ENCODE data around the gene PIP4K2A. TPM values are rescaled to one million over a fixed set of nuclear protein-coding genes. Genes with fewer than 3 reads are reported as not detected.
A peak's percentile ranks its signal among the peaks of the same experiment; 100 is the strongest.

PIP4K2A gene
- polyA plus RNA-seq, 1 donor: 15.3 TPM

DNA sequence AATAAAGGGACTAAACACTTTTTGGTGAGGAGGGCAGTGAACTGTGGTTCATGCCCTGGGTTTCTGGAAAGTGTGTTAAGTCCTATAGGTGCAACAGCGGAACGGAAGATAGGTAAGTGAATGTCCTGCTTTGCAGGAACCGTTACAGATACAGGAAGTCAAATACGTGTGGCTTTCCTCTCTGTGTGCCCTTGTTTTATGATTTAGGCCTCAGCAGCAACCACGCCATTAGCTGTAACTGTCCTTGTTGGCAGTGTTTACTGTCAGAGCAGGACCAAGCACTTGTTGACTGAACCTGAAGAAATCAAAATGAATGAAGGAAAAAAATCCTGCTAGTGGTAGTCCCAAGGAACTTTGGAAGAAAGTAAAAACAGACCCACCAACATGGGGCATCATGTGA lies 150.3 kb downstream of the PIP4K2A start:
- H3K4me1 ChIP-seq (ENCODE audit: control insufficient read depth, insufficient read depth, low read length): no peaks in the 10 kb centered on the region
- 83% methylated on average over 3 of the region's 5 CpGs for WGBS (ENCODE audit: insufficient coverage, low lambda C conversion rate)
- peaks cover 17% of the 10 kb centered on the region for H3K36me3 ChIP-seq (ENCODE audit: control insufficient read depth, insufficient read depth, low read length)

GRCh38 chr10:22561909-22562308 lies 152.5 kb downstream of the PIP4K2A start:
- DNase-seq: no peak
- no peak overlapping the region for H3K27ac ChIP-seq (ENCODE audit: low read length)
- H3K36me3 ChIP-seq (ENCODE audit: control insufficient read depth, insufficient read depth, low read length): peaks cover 7% of the 10 kb centered on the region
- WGBS (ENCODE audit: insufficient coverage, low lambda C conversion rate): no CpG with 5 or more reads among the region's 5 CpGs
- H3K27me3 ChIP-seq (ENCODE audit: control insufficient read depth, insufficient read depth, low read length): no peaks in the 10 kb centered on the region
- no peak overlapping the region for H3K4me3 ChIP-seq (ENCODE audit: low read length)
- no peaks in the 10 kb centered on the region for H3K9me3 ChIP-seq (ENCODE audit: control insufficient read depth, low read depth, low read length)
- H3K4me1 ChIP-seq (ENCODE audit: control insufficient read depth, insufficient read depth, low read length): no peaks in the 10 kb centered on the region

More for the DNA sequence above, 150.3 kb downstream of the PIP4K2A start:
- H3K4me3 ChIP-seq (ENCODE audit: low read length): no peak overlapping the region
- no peaks in the 10 kb centered on the region for H3K9me3 ChIP-seq (ENCODE audit: control insufficient read depth, low read depth, low read length)
- H3K27ac ChIP-seq (ENCODE audit: low read length): no peak overlapping the region
- DNase-seq: no peak
- no peaks in the 10 kb centered on the region for H3K27me3 ChIP-seq (ENCODE audit: control insufficient read depth, insufficient read depth, low read length)

GRCh38 chr10:22560913-22561239 lies 153.5 kb downstream of the PIP4K2A start:
- H3K4me3 ChIP-seq (ENCODE audit: low read length): no peak overlapping the region
- WGBS (ENCODE audit: insufficient coverage, low lambda C conversion rate): no CpG with 5 or more reads among the region's 6 CpGs

DNA sequence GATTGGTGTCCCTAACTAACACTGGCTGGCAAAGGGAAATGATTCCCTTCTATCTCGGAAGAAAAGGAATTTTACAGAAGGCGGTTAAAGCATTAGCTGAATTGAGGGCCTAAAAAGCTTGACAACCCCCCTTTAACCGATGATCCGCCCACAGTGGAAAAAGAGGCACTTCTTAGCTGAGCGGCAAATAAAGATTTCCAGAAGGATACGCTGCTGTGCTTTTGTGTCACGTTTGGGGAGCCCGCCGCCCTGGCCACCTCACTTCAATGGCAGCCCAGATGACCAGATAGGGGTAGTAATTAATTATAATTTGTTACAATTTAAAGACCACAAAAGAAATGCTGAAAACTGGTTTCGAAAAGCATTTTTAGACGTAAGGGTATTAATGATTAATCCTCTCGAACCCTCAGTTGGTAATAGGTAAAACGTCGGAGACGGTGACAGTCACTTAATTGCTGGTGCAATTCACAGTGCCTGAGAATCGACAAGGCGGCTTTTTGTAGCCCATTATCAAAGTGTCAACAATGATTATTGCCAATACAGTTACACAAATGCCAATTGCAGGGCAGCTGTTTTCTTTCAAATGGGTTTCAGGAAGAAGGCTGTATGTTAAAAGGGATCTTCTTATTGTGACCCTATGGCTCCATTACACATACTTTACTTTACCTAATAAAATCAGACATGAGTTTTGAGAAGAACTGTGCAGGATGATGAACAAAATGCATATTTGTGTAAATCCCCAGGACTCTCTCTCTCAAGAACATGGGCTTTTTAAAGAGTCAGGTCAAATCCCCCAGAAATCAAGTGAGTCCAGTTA lies 154.1 kb downstream of the PIP4K2A start:
- Histone ChIP-seq H3K36me3 (ENCODE audit: control insufficient read depth, insufficient read depth, low read length) (peaks cover 7% of the 10 kb centered on the region), H3K9me3 (ENCODE audit: control insufficient read depth, low read depth, low read length) (no peaks in the 10 kb centered on the region), H3K27ac (ENCODE audit: low read length) (no peak overlapping the region), H3K4me3 (ENCODE audit: low read length) (no peak overlapping the region), H3K4me1 (ENCODE audit: control insufficient read depth, insufficient read depth, low read length) (no peaks in the 10 kb centered on the region), H3K27me3 (ENCODE audit: control insufficient read depth, insufficient read depth, low read length) (no peaks in the 10 kb centered on the region)
- peak in 1 of 2 donors; percentile 36 for DNase-seq
- WGBS (ENCODE audit: insufficient coverage, low lambda C conversion rate): 18% methylated on average over 2 of the region's 17 CpGs

More at GRCh38 chr10:22560913-22561239, 153.5 kb downstream of the PIP4K2A start:
- Histone ChIP-seq H3K36me3 (ENCODE audit: control insufficient read depth, insufficient read depth, low read length) (peaks cover 7% of the 10 kb centered on the region), H3K27me3 (ENCODE audit: control insufficient read depth, insufficient read depth, low read length) (no peaks in the 10 kb centered on the region), H3K27ac (ENCODE audit: low read length) (no peak overlapping the region), H3K9me3 (ENCODE audit: control insufficient read depth, low read depth, low read length) (no peaks in the 10 kb centered on the region), H3K4me1 (ENCODE audit: control insufficient read depth, insufficient read depth, low read length) (no peaks in the 10 kb centered on the region)
- DNase-seq: no peak

- Histone ChIP-seq H3K4me3 (ENCODE audit: low read length) (no peak overlapping the region), H3K4me1 (ENCODE audit: control insufficient read depth, insufficient read depth, low read length) (peaks cover 4% of the 10 kb centered on the region), H3K27me3 (ENCODE audit: control insufficient read depth, insufficient read depth, low read length) (no peaks in the 10 kb centered on the region), H3K9me3 (ENCODE audit: control insufficient read depth, low read depth, low read length) (no peaks in the 10 kb centered on the region), H3K27ac (ENCODE audit: low read length) (no peak overlapping the region), H3K36me3 (ENCODE audit: control insufficient read depth, insufficient read depth, low read length) (no peaks in the 10 kb centered on the region)
- no peak for DNase-seq
- no CpG with 5 or more reads among the region's 1 CpG for WGBS (ENCODE audit: insufficient coverage, low lambda C conversion rate)
Observed at GRCh38 chr10:22557321-22557720, 157.1 kb downstream of the PIP4K2A start.

GRCh38 chr10:22556774-22557173 lies 157.6 kb downstream of the PIP4K2A start:
- no peak for DNase-seq
- no peaks in the 10 kb centered on the region for H3K9me3 ChIP-seq (ENCODE audit: control insufficient read depth, low read depth, low read length)
- H3K27me3 ChIP-seq (ENCODE audit: control insufficient read depth, insufficient read depth, low read length): no peaks in the 10 kb centered on the region
- no peak overlapping the region for H3K4me3 ChIP-seq (ENCODE audit: low read length)
- WGBS (ENCODE audit: insufficient coverage, low lambda C conversion rate): 100% methylated on average over 3 of the region's 6 CpGs
- H3K27ac ChIP-seq (ENCODE audit: low read length): no peak overlapping the region
- no peaks in the 10 kb centered on the region for H3K36me3 ChIP-seq (ENCODE audit: control insufficient read depth, insufficient read depth, low read length)
- peaks cover 4% of the 10 kb centered on the region for H3K4me1 ChIP-seq (ENCODE audit: control insufficient read depth, insufficient read depth, low read length)

GRCh38 chr10:22554461-22555182 lies 159.8 kb downstream of the PIP4K2A start:
- peak; percentile 61 to 75 for DNase-seq
- peak overlapping the region; percentile 34 for H3K27ac ChIP-seq (ENCODE audit: low read length)
- H3K9me3 ChIP-seq (ENCODE audit: control insufficient read depth, low read depth, low read length): no peaks in the 10 kb centered on the region
- WGBS (ENCODE audit: insufficient coverage, low lambda C conversion rate): no CpG with 5 or more reads among the region's 29 CpGs
- peaks cover 2% of the 10 kb centered on the region for H3K36me3 ChIP-seq (ENCODE audit: control insufficient read depth, insufficient read depth, low read length)
- H3K4me3 ChIP-seq (ENCODE audit: low read length): no peak overlapping the region
- H3K4me1 ChIP-seq (ENCODE audit: control insufficient read depth, insufficient read depth, low read length): peaks cover 4% of the 10 kb centered on the region
- no peaks in the 10 kb centered on the region for H3K27me3 ChIP-seq (ENCODE audit: control insufficient read depth, insufficient read depth, low read length)

GRCh38 chr10:22553452-22553995 lies 160.9 kb downstream of the PIP4K2A start:
- WGBS (ENCODE audit: insufficient coverage, low lambda C conversion rate): 100% methylated on average over 1 of the region's 7 CpGs
- no peak overlapping the region for H3K27ac ChIP-seq (ENCODE audit: low read length)
- peaks cover 2% of the 10 kb centered on the region for H3K36me3 ChIP-seq (ENCODE audit: control insufficient read depth, insufficient read depth, low read length)

DNA sequence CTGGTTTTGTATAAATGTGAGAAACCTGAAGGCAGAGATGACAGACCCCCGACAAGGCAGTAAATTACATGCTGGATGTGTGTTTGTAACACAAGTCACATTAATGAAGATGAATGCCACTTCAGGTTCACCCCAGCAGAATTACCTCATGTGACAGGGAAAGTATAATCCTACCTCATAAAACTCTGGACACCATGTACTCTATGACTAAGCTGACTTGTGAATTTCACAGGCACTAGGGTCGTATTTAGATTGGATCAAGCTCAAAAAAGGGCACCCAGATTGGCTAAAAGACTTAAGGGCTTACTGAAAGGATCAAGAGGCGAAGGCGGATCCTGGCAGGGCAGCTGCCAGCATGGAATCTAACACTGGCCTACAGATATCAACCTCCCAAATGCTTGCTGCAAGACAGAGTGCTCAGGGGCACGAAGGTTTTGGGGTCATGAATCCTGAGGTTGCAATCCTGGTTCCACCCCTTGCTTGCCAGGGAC lies 161.4 kb downstream of the PIP4K2A start:
- WGBS (ENCODE audit: insufficient coverage, low lambda C conversion rate): no CpG with 5 or more reads among the region's 5 CpGs
- no peak overlapping the region for H3K4me3 ChIP-seq (ENCODE audit: low read length)
- peak; percentile 20 to 58 for DNase-seq
- H3K27me3 ChIP-seq (ENCODE audit: control insufficient read depth, insufficient read depth, low read length): no peaks in the 10 kb centered on the region
- H3K9me3 ChIP-seq (ENCODE audit: control insufficient read depth, low read depth, low read length): no peaks in the 10 kb centered on the region
- H3K4me1 ChIP-seq (ENCODE audit: control insufficient read depth, insufficient read depth, low read length): peaks cover 4% of the 10 kb centered on the region
- H3K27ac ChIP-seq (ENCODE audit: low read length): no peak overlapping the region
- peaks cover 2% of the 10 kb centered on the region for H3K36me3 ChIP-seq (ENCODE audit: control insufficient read depth, insufficient read depth, low read length)

More at GRCh38 chr10:22553452-22553995, 160.9 kb downstream of the PIP4K2A start:
- DNase-seq: no peak
- Histone ChIP-seq H3K9me3 (ENCODE audit: control insufficient read depth, low read depth, low read length) (no peaks in the 10 kb centered on the region), H3K27me3 (ENCODE audit: control insufficient read depth, insufficient read depth, low read length) (no peaks in the 10 kb centered on the region), H3K4me3 (ENCODE audit: low read length) (no peak overlapping the region), H3K4me1 (ENCODE audit: control insufficient read depth, insufficient read depth, low read length) (peaks cover 4% of the 10 kb centered on the region)

GRCh38 chr10:22551681-22552365 lies 162.6 kb downstream of the PIP4K2A start:
- Histone ChIP-seq H3K36me3 (ENCODE audit: control insufficient read depth, insufficient read depth, low read length) (peaks cover 9% of the 10 kb centered on the region), H3K4me3 (ENCODE audit: low read length) (no peak overlapping the region), H3K9me3 (ENCODE audit: control insufficient read depth, low read depth, low read length) (no peaks in the 10 kb centered on the region), H3K27ac (ENCODE audit: low read length) (no peak overlapping the region), H3K4me1 (ENCODE audit: control insufficient read depth, insufficient read depth, low read length) (peaks cover 4% of the 10 kb centered on the region), H3K27me3 (ENCODE audit: control insufficient read depth, insufficient read depth, low read length) (no peaks in the 10 kb centered on the region)
- 96% methylated on average over 4 of the region's 7 CpGs for WGBS (ENCODE audit: insufficient coverage, low lambda C conversion rate)
- no peak for DNase-seq

All from large intestine (tissue), 3 donors.